K562 (cell line): ENCODE measurements around the gene RING1. TPM values are rescaled to one million over a fixed set of nuclear protein-coding genes. Genes with fewer than 3 reads are reported as not detected.

Source experiments
- CCAR2 ChIP-seq: fragments of 200-400 bp; formaldehyde crosslinking; IDR thresholded peaks from 2 replicates; pipeline ENCODE4 v1.6.1; 2017; ENCODE audit warnings: mild to moderate bottlenecking, low read depth, low read length
- EWSR1 ChIP-seq: fragments of 450-650 bp; IDR thresholded peaks from 2 replicates; pipeline ENCODE4 v1.6.1; 2018; ENCODE audit warnings: borderline replicate concordance, mild to moderate bottlenecking, low read depth, moderate library complexity; ENCODE audit not compliant: partially characterized antibody
- HDAC6 ChIP-seq: IDR thresholded peaks from 2 replicates; pipeline ENCODE4 v1.6.1; 2012; ENCODE audit warnings: low read depth, mild to moderate bottlenecking, control low read depth, inconsistent platforms, low read length, moderate library complexity
- HDGF ChIP-seq: fragments of 450-650 bp; IDR thresholded peaks from 2 replicates; pipeline ENCODE4 v1.6.1; 2016
- KHSRP ChIP-seq: fragments of 450-650 bp; IDR thresholded peaks from 2 replicates; pipeline ENCODE4 v1.6.1; 2017
- LCOR ChIP-seq: sonication (generic); formaldehyde crosslinking; IDR thresholded peaks from 2 replicates; pipeline ENCODE4 v1.8.0; 2022; ENCODE audit warnings: mild to moderate bottlenecking, missing genetic modification reagents
- MTA2 ChIP-seq: fragments of 450-650 bp; IDR thresholded peaks from 2 replicates; pipeline ENCODE4 v1.6.1; 2016; ENCODE audit warnings: low read depth
- POLR2H ChIP-seq: IDR thresholded peaks from 2 replicates; pipeline ENCODE4 v1.6.1; 2016; ENCODE audit warnings: missing genetic modification characterization, low read depth, mild to moderate bottlenecking, control low read depth, missing compliant biosample characterization, moderate library complexity
- RBM15 ChIP-seq: fragments of 200-400 bp; formaldehyde crosslinking; IDR thresholded peaks from 2 replicates; pipeline ENCODE4 v1.6.1; 2018; ENCODE audit warnings: mild to moderate bottlenecking, low read length, moderate library complexity; ENCODE audit not compliant: insufficient read depth
- RHOXF2B ChIP-seq: fragments of 250-450 bp; sonication (Bioruptor Pico); conservative IDR thresholded peaks from 2 replicates; pipeline ENCODE4 v1.5.1; 2021
- SMAD1 ChIP-seq: fragments of 150-350 bp; IDR thresholded peaks from 2 replicates; pipeline ENCODE4 v1.6.1; 2014; ENCODE audit warnings: low read length, low read depth; ENCODE audit not compliant: partially characterized antibody
- SMAD3 ChIP-seq: fragments of 450-650 bp; formaldehyde crosslinking; conservative IDR thresholded peaks from 2 replicates; pipeline ENCODE4 v1.4.0; 2020; ENCODE audit warnings: mild to moderate bottlenecking
- SNRNP70 ChIP-seq: fragments of 200-400 bp; formaldehyde crosslinking; optimal IDR thresholded peaks from 2 replicates; pipeline ENCODE3; 2017; ENCODE audit warnings: low read depth, low read length
- XRCC4 ChIP-seq: IDR thresholded peaks from one replicate; pipeline ENCODE4 v1.6.1; 2011; ENCODE audit not compliant: insufficient read depth, insufficient read length; ENCODE audit errors: extremely low read depth
- ZNF639 ChIP-seq, 2 experiments: fragments of 200-800 bp in 1 of 2; sonication (Bioruptor generic) in 1 of 2; sonication (generic) in 1 of 2; formaldehyde crosslinking in 1 of 2; IDR thresholded peaks in 1 of 2; conservative IDR thresholded peaks in 1 of 2; 2 replicates each; pipeline versions ENCODE4 v1.5.0 to v1.6.1; 2016 to 2020; ENCODE audit warnings: missing compliant biosample characterization in 1 of 2, missing genetic modification characterization in 1 of 2, missing genetic modification reagents in 1 of 2
- polyA plus RNA-seq, 8 experiments: library from polyadenylated mRNA; depleted of rRNA in 4 of 8; stranded (reverse) in 5 of 8; unstranded in 3 of 8; fragments of >200 nt; fragmentation: Nextera tagmentation in 2 of 8; fragmentation: Illumina TruSeq in 1 of 8; extraction: Ambion mirVana in 2 of 8; extraction: Trizol in 1 of 8; gene quantifications; 2 replicates each; pipeline versions ENCODE4 v1.2.1 to v1.2.3, GENCODE V29; 2011 to 2014; ENCODE audit warnings: inconsistent platforms in 1 of 8, missing spikeins in 1 of 8
- total RNA-seq, 7 experiments: library from RNA; depleted of rRNA in 6 of 7; stranded (reverse); fragments of >200 nt in 6 of 7; fragmentation: Illumina TruSeq in 2 of 7; extraction: Trizol in 2 of 7; gene quantifications; 2 replicates each; pipeline versions ENCODE4 v1.2.1 to v1.2.3, GENCODE V29; 2011 to 2021; ENCODE audit warnings: low replicate concordance in 1 of 7
- TF ChIP-seq, protein P1 (sequence below): fragments of 450-650 bp; IDR thresholded peaks from 2 replicates; pipeline ENCODE4 v1.6.1; 2017; ENCODE audit warnings: antibody characterized with exemption, mild to moderate bottlenecking
- TF ChIP-seq, protein P2 (sequence below): fragments of 450-650 bp; IDR thresholded peaks from 2 replicates; pipeline ENCODE4 v1.6.1; 2014; ENCODE audit warnings: low read depth, mild to moderate bottlenecking, moderate library complexity, borderline replicate concordance
- TF ChIP-seq, protein P3 (sequence below): fragments of 450-650 bp; IDR thresholded peaks from 2 replicates; pipeline ENCODE4 v1.6.1; 2018; ENCODE audit warnings: mild to moderate bottlenecking, low read depth; ENCODE audit not compliant: partially characterized antibody

The RING1 gene
- total and polyA plus RNA-seq, 9 of the 15 experiments (the other 6 are each of a cell fraction or from before 2014, with no cell fraction given): 4.2 to 59.1 (median 36.9) TPM

GRCh38 chr6:33208091-33208967, at the start of gene RING1 (continued):
- TF ChIP-seq, protein P1, sequence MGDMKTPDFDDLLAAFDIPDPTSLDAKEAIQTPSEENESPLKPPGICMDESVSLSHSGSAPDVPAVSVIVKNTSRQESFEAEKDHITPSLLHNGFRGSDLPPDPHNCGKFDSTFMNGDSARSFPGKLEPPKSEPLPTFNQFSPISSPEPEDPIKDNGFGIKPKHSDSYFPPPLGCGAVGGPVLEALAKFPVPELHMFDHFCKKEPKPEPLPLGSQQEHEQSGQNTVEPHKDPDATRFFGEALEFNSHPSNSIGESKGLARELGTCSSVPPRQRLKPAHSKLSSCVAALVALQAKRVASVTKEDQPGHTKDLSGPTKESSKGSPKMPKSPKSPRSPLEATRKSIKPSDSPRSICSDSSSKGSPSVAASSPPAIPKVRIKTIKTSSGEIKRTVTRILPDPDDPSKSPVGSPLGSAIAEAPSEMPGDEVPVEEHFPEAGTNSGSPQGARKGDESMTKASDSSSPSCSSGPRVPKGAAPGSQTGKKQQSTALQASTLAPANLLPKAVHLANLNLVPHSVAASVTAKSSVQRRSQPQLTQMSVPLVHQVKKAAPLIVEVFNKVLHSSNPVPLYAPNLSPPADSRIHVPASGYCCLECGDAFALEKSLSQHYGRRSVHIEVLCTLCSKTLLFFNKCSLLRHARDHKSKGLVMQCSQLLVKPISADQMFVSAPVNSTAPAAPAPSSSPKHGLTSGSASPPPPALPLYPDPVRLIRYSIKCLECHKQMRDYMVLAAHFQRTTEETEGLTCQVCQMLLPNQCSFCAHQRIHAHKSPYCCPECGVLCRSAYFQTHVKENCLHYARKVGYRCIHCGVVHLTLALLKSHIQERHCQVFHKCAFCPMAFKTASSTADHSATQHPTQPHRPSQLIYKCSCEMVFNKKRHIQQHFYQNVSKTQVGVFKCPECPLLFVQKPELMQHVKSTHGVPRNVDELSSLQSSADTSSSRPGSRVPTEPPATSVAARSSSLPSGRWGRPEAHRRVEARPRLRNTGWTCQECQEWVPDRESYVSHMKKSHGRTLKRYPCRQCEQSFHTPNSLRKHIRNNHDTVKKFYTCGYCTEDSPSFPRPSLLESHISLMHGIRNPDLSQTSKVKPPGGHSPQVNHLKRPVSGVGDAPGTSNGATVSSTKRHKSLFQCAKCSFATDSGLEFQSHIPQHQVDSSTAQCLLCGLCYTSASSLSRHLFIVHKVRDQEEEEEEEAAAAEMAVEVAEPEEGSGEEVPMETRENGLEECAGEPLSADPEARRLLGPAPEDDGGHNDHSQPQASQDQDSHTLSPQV: peak; percentile 54
- no peak for TF ChIP-seq HDAC6
- no peak for TF ChIP-seq SMAD1
- TF ChIP-seq EWSR1: no peak
- no peak for TF ChIP-seq CCAR2
- no peak for TF ChIP-seq RHOXF2B (CRISPR knock-in tag)
- TF ChIP-seq MTA2: peak; percentile 64
- no peak for TF ChIP-seq SNRNP70
- TF ChIP-seq SMAD3 (CRISPR knock-in tag): peak; percentile 67; the same call in 1 of the 2 replicates
- TF ChIP-seq ZNF639 (CRISPR knock-in tag; conservative IDR thresholded peaks at IDR 0.05 in 1 of 2, IDR thresholded peaks at IDR 0.05 in 1 of 2): peak in 1 of 2 experiments; percentile 83; a peak in 2 of 4 replicates
- TF ChIP-seq, protein P2, sequence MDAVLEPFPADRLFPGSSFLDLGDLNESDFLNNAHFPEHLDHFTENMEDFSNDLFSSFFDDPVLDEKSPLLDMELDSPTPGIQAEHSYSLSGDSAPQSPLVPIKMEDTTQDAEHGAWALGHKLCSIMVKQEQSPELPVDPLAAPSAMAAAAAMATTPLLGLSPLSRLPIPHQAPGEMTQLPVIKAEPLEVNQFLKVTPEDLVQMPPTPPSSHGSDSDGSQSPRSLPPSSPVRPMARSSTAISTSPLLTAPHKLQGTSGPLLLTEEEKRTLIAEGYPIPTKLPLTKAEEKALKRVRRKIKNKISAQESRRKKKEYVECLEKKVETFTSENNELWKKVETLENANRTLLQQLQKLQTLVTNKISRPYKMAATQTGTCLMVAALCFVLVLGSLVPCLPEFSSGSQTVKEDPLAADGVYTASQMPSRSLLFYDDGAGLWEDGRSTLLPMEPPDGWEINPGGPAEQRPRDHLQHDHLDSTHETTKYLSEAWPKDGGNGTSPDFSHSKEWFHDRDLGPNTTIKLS: peak; percentile 85
- TF ChIP-seq, protein P3, sequence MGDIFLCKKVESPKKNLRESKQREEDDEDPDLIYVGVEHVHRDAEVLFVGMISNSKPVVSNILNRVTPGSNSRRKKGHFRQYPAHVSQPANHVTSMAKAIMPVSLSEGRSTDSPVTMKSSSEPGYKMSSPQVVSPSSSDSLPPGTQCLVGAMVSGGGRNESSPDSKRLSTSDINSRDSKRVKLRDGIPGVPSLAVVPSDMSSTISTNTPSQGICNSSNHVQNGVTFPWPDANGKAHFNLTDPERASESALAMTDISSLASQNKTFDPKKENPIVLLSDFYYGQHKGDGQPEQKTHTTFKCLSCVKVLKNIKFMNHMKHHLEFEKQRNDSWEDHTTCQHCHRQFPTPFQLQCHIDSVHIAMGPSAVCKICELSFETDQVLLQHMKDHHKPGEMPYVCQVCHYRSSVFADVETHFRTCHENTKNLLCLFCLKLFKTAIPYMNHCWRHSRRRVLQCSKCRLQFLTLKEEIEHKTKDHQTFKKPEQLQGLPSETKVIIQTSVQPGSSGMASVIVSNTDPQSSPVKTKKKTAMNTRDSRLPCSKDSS: no peak
- no peak; the same call in 1 of the 2 replicates for TF ChIP-seq KHSRP
- no peak for TF ChIP-seq HDGF
- TF ChIP-seq LCOR (CRISPR knock-in tag): peak; percentile 75; the same call in 1 of the 2 replicates
- peak; percentile 69 for TF ChIP-seq POLR2H (tag)
- no peak for TF ChIP-seq RBM15
- TF ChIP-seq XRCC4: no peak
